MM.1S (cell line): Measurements from ENCODE around the gene RAD17.
"Not testable (repeated sequence)": the region's sequence is repeated elsewhere in the genome, so short reads cannot be mapped to it uniquely, and the experiment has no call there.

Experiments
- DNase-seq: peaks from one replicate; pipeline ENCODE4 v3.0.0-alpha.2; 2015
- H2AFZ ChIP-seq: fragments of 300-600 bp; sonication (generic); 2 replicates; pipeline ENCODE4 v1.6.0; 2016; ENCODE audit warnings: antibody characterized with exemption, low read length
- H3F3A ChIP-seq: fragments of 300-600 bp; sonication (generic); 2 replicates; pipeline ENCODE4 v1.6.1; 2016; ENCODE audit warnings: mild to moderate bottlenecking, antibody characterized with exemption, low read length, moderate library complexity, mixed read lengths; ENCODE audit not compliant: insufficient read depth
- H3K27ac ChIP-seq: fragments of 300-600 bp; sonication (generic); 2 replicates; pipeline ENCODE4 v1.5.1; 2016; ENCODE audit warnings: mild to moderate bottlenecking, low read length
- H3K27me3 ChIP-seq: fragments of 300-600 bp; sonication (generic); replicated peaks from 2 replicates; pipeline ENCODE4 v1.6.0; 2016; ENCODE audit warnings: low read length; ENCODE audit not compliant: insufficient read depth
- H3K36me3 ChIP-seq: fragments of 300-600 bp; sonication (generic); replicated peaks from 2 replicates; pipeline ENCODE4 v1.6.1; 2016; ENCODE audit warnings: mild to moderate bottlenecking, low read length, mixed read lengths; ENCODE audit not compliant: insufficient read depth
- H3K4me1 ChIP-seq: fragments of 300-600 bp; sonication (generic); 2 replicates; pipeline ENCODE4 v1.6.1; 2016; ENCODE audit warnings: low read length, mixed read lengths
- H3K4me2 ChIP-seq: fragments of 300-600 bp; sonication (generic); 2 replicates; pipeline ENCODE4 v1.6.0; 2016; ENCODE audit warnings: low read depth, low read length
- H3K4me3 ChIP-seq: fragments of 300-600 bp; sonication (generic); 2 replicates; pipeline ENCODE4 v1.5.1; 2016; ENCODE audit warnings: low read length, mixed read lengths
- H3K79me2 ChIP-seq: fragments of 300-600 bp; sonication (generic); 2 replicates; pipeline ENCODE4 v1.6.1; 2016; ENCODE audit warnings: mixed run types, low read length, mixed read lengths
- H3K9ac ChIP-seq: fragments of 300-600 bp; sonication (generic); 2 replicates; pipeline ENCODE4 v1.6.1; 2016; ENCODE audit warnings: low read length, mixed read lengths
- H3K9me2 ChIP-seq: fragments of 300-600 bp; sonication (generic); replicated peaks from 2 replicates; pipeline ENCODE4 v1.6.1; 2016; ENCODE audit warnings: mild to moderate bottlenecking, low read length, mixed read lengths; ENCODE audit not compliant: insufficient read depth
- H3K9me3 ChIP-seq: fragments of 300-600 bp; sonication (generic); replicated peaks from 2 replicates; pipeline ENCODE4 v1.6.1; 2016; ENCODE audit warnings: mild to moderate bottlenecking, low read length, mixed read lengths; ENCODE audit not compliant: insufficient read depth
- H4K20me1 ChIP-seq: fragments of 300-600 bp; sonication (generic); 2 replicates; pipeline ENCODE4 v1.6.1; 2016; ENCODE audit warnings: mild to moderate bottlenecking, low read length, moderate library complexity, mixed read lengths; ENCODE audit not compliant: insufficient read depth
- EZH2 ChIP-seq: fragments of 300-600 bp; sonication (generic); optimal IDR thresholded peaks from 2 replicates; pipeline ENCODE3; 2017; ENCODE audit warnings: low read depth, mild to moderate bottlenecking, antibody characterized with exemption, low read length, mixed read lengths
- EZH2phosphoT487 ChIP-seq: fragments of 300-600 bp; sonication (generic); IDR thresholded peaks from 2 replicates; pipeline ENCODE4 v1.6.1; 2018; ENCODE audit warnings: antibody characterized with exemption, low read length
- TF ChIP-seq, protein P1 (sequence below): fragments of 300-600 bp; sonication (generic); IDR thresholded peaks from 2 replicates; pipeline ENCODE4 v1.5.1; 2016; ENCODE audit warnings: antibody characterized with exemption, low read length, mixed read lengths

Gene RAD17

DNA sequence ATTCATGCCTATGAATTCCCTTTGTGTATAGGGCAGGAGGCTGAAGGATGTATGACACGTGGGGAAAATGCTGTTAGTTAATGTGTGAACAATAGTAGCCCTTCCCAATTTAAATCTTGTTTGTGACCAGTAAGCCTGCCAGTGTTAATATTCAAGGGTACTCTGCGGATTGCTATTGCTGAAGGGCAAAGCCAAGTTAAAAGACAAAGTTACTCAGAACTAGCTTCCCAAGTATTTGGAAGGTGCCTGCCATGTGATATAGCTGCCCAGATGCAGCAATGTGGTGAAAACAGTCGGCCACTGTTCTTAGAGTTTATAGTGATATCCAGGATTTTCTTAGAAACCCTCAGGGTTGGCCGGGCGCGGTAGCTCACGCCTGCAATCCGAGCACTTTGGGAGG, 79.9 kb downstream of the RAD17 start:
- Histone ChIP-seq H3K9ac (no peak overlapping the region), H2AFZ (no peak overlapping the region), H3K27me3 (no peaks in the 10 kb centered on the region), H3K4me3 (no peak overlapping the region), H3K79me2 (no peaks in the 10 kb centered on the region), H3K36me3 (no peaks in the 10 kb centered on the region), H3F3A (no peaks in the 10 kb centered on the region), H3K9me2 (no peaks in the 10 kb centered on the region), H3K4me2 (no peak overlapping the region), H3K9me3 (no peaks in the 10 kb centered on the region), H4K20me1 (no peaks in the 10 kb centered on the region), H3K4me1 (no peaks in the 10 kb centered on the region), H3K27ac (no peak overlapping the region)
- TF ChIP-seq EZH2: no peak
- DNase-seq: no peak

DNA sequence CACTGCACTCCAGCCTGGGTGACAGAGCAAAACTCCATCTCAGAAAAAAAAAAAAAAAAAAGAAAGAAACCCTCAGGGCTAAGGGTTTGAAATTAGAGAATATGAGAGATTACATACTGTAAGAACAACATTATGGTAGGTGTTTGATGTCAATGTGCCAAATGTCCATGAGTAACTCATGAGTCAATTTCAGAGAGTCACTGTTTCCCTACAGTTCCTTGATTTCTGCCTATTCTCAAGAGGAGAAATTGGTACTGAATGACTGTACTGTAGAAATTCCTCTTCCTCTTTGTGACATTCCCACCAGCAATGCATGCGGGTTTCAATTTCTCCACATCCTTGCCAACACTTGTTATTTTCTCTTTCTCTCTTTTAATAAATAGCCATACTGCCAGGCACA, 80.5 kb downstream of the RAD17 start:
- no peaks in the 10 kb centered on the region for H3K9me3 ChIP-seq
- TF ChIP-seq, protein P1, sequence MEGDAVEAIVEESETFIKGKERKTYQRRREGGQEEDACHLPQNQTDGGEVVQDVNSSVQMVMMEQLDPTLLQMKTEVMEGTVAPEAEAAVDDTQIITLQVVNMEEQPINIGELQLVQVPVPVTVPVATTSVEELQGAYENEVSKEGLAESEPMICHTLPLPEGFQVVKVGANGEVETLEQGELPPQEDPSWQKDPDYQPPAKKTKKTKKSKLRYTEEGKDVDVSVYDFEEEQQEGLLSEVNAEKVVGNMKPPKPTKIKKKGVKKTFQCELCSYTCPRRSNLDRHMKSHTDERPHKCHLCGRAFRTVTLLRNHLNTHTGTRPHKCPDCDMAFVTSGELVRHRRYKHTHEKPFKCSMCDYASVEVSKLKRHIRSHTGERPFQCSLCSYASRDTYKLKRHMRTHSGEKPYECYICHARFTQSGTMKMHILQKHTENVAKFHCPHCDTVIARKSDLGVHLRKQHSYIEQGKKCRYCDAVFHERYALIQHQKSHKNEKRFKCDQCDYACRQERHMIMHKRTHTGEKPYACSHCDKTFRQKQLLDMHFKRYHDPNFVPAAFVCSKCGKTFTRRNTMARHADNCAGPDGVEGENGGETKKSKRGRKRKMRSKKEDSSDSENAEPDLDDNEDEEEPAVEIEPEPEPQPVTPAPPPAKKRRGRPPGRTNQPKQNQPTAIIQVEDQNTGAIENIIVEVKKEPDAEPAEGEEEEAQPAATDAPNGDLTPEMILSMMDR: no peak
- TF ChIP-seq EZH2phosphoT487: no peak
- TF ChIP-seq EZH2: no peak

DNA sequence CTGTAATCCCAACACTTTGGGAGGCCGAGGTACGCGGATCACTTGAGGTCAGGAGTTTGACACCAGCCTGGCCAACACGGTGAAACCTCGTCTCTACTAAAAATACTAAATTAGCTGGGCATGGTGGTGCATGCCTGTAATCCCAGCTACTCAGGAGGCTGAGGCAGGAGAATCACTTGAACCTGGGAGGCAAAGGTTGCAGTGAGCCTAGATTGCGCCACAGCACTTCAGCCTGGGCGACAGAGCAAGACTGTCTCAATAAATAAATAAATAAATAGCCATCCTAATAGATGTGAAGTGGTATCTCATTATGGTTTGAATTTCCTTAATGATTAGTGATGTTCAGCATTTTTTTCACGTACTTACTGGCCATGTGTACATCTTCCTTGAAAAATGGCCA, 80.9 kb downstream of the RAD17 start:
- H3K36me3 ChIP-seq, DNase-seq, H3K4me2 ChIP-seq, H3K9me3 ChIP-seq, H3K4me3 ChIP-seq, H3K79me2 ChIP-seq, H4K20me1 ChIP-seq, H3K27me3 ChIP-seq, H3F3A ChIP-seq, H3K27ac ChIP-seq, H3K9me2 ChIP-seq, H3K4me1 ChIP-seq, H2AFZ ChIP-seq, H3K9ac ChIP-seq: not testable (repeated sequence)

More for the DNA sequence above, 80.5 kb downstream of the RAD17 start:
- no peaks in the 10 kb centered on the region for H3K9me2 ChIP-seq
- H3F3A ChIP-seq: no peaks in the 10 kb centered on the region
- H3K27me3 ChIP-seq: no peaks in the 10 kb centered on the region
- H3K36me3 ChIP-seq: no peaks in the 10 kb centered on the region
- H2AFZ ChIP-seq: no peak overlapping the region
- no peaks in the 10 kb centered on the region for H3K4me1 ChIP-seq
- no peak overlapping the region for H3K4me3 ChIP-seq
- no peaks in the 10 kb centered on the region for H3K79me2 ChIP-seq
- H4K20me1 ChIP-seq: no peaks in the 10 kb centered on the region
- DNase-seq: no peak
- no peak overlapping the region for H3K9ac ChIP-seq
- H3K4me2 ChIP-seq: no peak overlapping the region
- H3K27ac ChIP-seq: no peak overlapping the region

DNA sequence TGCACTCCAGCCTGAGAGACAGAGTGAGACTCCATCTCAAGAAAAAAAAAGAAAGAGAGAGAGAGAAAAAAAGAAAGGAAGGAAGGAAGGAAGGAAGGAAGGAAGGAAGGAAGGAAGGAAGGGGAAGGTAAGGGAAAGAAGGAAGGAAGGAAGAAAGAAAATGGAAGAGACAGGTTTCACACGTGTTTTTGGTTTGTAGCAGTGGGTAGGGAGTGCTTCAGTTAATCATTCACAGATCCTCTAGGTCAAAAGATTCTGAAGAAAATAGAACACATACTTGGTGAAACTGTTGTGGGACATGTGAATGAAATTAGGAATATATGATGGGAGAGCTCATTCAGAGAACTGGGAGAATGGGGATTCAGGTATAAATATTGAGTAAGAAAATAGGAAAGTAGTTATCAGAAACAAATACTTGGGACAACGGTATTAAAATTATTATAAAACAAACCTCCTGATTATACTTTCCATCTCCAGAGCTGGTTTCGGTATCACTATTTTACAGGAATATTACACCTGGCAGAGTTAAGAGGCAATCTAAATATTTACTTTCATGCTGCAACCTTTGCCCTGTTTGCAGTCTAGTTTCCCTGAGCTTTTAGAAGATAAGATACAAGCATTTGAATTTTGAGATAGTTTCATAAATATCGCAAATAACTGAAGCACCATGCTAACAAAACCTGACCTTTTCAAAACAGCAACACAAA, 82.5 kb downstream of the RAD17 start:
- H3K9ac ChIP-seq: no peak overlapping the region

DNA sequence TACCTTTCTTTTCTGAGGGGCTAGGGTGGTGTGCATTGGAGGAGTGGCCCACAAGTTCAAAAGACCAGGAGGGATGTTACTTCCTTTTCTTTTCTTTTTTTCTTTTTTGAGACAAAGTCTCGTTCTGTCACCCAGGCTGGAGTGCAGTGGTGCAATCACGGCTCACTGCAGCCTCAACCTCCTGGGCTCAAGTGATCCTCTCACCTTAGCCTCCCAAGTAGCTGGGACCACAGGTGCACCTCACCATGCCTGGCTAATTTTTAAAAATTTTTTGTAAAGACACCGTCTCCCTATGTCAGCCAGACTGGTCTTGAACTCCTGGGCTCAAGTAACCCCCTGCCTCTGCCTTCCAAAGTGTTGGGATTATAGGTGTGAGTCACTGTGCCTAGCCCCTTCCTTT, 83.9 kb downstream of the RAD17 start:
- not testable (repeated sequence) for H3K27ac ChIP-seq, H3F3A ChIP-seq, H3K4me3 ChIP-seq, DNase-seq, H3K79me2 ChIP-seq, H3K9ac ChIP-seq, H3K27me3 ChIP-seq, H3K36me3 ChIP-seq, H3K9me3 ChIP-seq, H3K4me1 ChIP-seq, H4K20me1 ChIP-seq, H2AFZ ChIP-seq, H3K9me2 ChIP-seq, H3K4me2 ChIP-seq

More for the DNA sequence above, 82.5 kb downstream of the RAD17 start:
- no peaks in the 10 kb centered on the region for H3K36me3 ChIP-seq
- no peak overlapping the region for H2AFZ ChIP-seq
- no peaks in the 10 kb centered on the region for H3K79me2 ChIP-seq
- H3K4me2 ChIP-seq: no peak overlapping the region
- TF ChIP-seq EZH2 (no peak), EZH2phosphoT487 (no peak)
- TF ChIP-seq, protein P1: no peak
- no peaks in the 10 kb centered on the region for H3F3A ChIP-seq
- H3K9me3 ChIP-seq: no peaks in the 10 kb centered on the region
- H3K9me2 ChIP-seq: no peaks in the 10 kb centered on the region
- no peaks in the 10 kb centered on the region for H3K27me3 ChIP-seq
- no peak overlapping the region for H3K27ac ChIP-seq
- H3K4me1 ChIP-seq: no peaks in the 10 kb centered on the region
- no peak for DNase-seq
- no peak overlapping the region for H3K4me3 ChIP-seq
- H4K20me1 ChIP-seq: no peaks in the 10 kb centered on the region
